Mesothelial cell of epicardium (in vitro differentiated cells): ENCODE results near the gene TTC28. TPM values are rescaled to one million over a fixed set of nuclear protein-coding genes. Genes with fewer than 3 reads are reported as not detected.

ENCODE experiments used
- DNase-seq, 2 experiments: peaks; one replicate each; pipeline ENCODE4 v3.0.0; 2021; ENCODE audit warnings: low spot score in 2 of 2; ENCODE audit not compliant: unreplicated experiment in 2 of 2
- H3K27ac Mint-ChIP-seq: 2 replicates; pipeline ENCODE4 v1.8.0; 2021; ENCODE audit warnings: mixed read lengths
- H3K27me3 Mint-ChIP-seq: 2 replicates; pipeline ENCODE4 v1.8.0; 2021; ENCODE audit warnings: low read depth, mixed read lengths
- H3K36me3 Mint-ChIP-seq: 2 replicates; pipeline ENCODE4 v1.8.0; 2021; ENCODE audit warnings: mixed read lengths
- H3K4me1 Mint-ChIP-seq: 2 replicates; pipeline ENCODE4 v1.8.0; 2021; ENCODE audit warnings: mixed read lengths
- H3K4me3 Mint-ChIP-seq: 2 replicates; pipeline ENCODE4 v1.8.0; 2021; ENCODE audit warnings: mild to moderate bottlenecking, moderate library complexity, mixed read lengths
- H3K9me3 Mint-ChIP-seq: 2 replicates; pipeline ENCODE4 v1.8.0; 2021; ENCODE audit warnings: mixed read lengths
- CTCF ChIP-seq: fragments of 200-600 bp; sonication (generic); IDR thresholded peaks from one replicate; pipeline ENCODE4 v1.5.0; 2021; ENCODE audit warnings: antibody characterized with exemption; ENCODE audit not compliant: unreplicated experiment
- total RNA-seq: library from RNA; stranded (reverse); gene quantifications from 3 replicates; pipeline ENCODE4 v1.2.1, GENCODE V29; 2021

Gene TTC28
- total RNA-seq, 1 donor from 2014 or later, result 95.9 TPM

- Mint-ChIP-seq H3K4me1 (no peaks in the 10 kb centered on the region), H3K36me3 (peaks cover 22% of the 10 kb centered on the region), H3K9me3 (no peaks in the 10 kb centered on the region), H3K4me3 (no peak overlapping the region), H3K27me3 (no peaks in the 10 kb centered on the region), H3K27ac (no peak overlapping the region)
- TF ChIP-seq CTCF, result no peak
- no peak for DNase-seq
These were observed 682.1 kb downstream of the TTC28 start for GRCh38 chr22:27997538-27997937.

GRCh38 chr22:27996981-27997380 is 682.7 kb downstream of the TTC28 start:
- H3K4me1 Mint-ChIP-seq, result no peaks in the 10 kb centered on the region
- peaks cover 22% of the 10 kb centered on the region for H3K36me3 Mint-ChIP-seq
- no peak overlapping the region for H3K4me3 Mint-ChIP-seq
- no peak for TF ChIP-seq CTCF
- no peaks in the 10 kb centered on the region for H3K27me3 Mint-ChIP-seq
- H3K27ac Mint-ChIP-seq, result no peak overlapping the region
- DNase-seq, result no peak
- no peaks in the 10 kb centered on the region for H3K9me3 Mint-ChIP-seq

GRCh38 chr22:27996529-27996925 is 683.1 kb downstream of the TTC28 start:
- TF ChIP-seq CTCF, result no peak
- Mint-ChIP-seq H3K4me1 (no peaks in the 10 kb centered on the region), H3K27me3 (no peaks in the 10 kb centered on the region), H3K36me3 (peaks cover 22% of the 10 kb centered on the region), H3K9me3 (no peaks in the 10 kb centered on the region), H3K4me3 (no peak overlapping the region), H3K27ac (no peak overlapping the region)
- no peak for DNase-seq

GRCh38 chr22:27995801-27996528 is 683.7 kb downstream of the TTC28 start:
- Mint-ChIP-seq H3K36me3 (peaks cover 21% of the 10 kb centered on the region), H3K27me3 (no peaks in the 10 kb centered on the region), H3K9me3 (no peaks in the 10 kb centered on the region), H3K4me1 (no peaks in the 10 kb centered on the region), H3K4me3 (no peak overlapping the region), H3K27ac (no peak overlapping the region)
- no peak for DNase-seq
- TF ChIP-seq CTCF, result no peak

- peaks cover 19% of the 10 kb centered on the region for H3K36me3 Mint-ChIP-seq
- TF ChIP-seq CTCF, result no peak
- no peaks in the 10 kb centered on the region for H3K9me3 Mint-ChIP-seq
- no peak overlapping the region for H3K4me3 Mint-ChIP-seq
- no peak overlapping the region for H3K27ac Mint-ChIP-seq
- H3K4me1 Mint-ChIP-seq, result peaks cover 2% of the 10 kb centered on the region
- H3K27me3 Mint-ChIP-seq, result no peaks in the 10 kb centered on the region
- peak in 1 of 2 experiments; percentile 27 for DNase-seq
These were observed 684.9 kb downstream of the TTC28 start for GRCh38 chr22:27994481-27995331.
